Activated naive CD4-positive, alpha-beta T cell treated with anti-CD3 and anti-CD28 coated beads, Interleukin-2, amount 50 U/mL, for 72 hours (primary cell): ENCODE results near the gene MYH7. TPM values are rescaled to one million over a fixed set of nuclear protein-coding genes. Genes with fewer than 3 reads are reported as not detected.
"Not testable (repeated sequence)": the region's sequence is repeated elsewhere in the genome, so short reads cannot be mapped to it uniquely, and the experiment has no call there.

ENCODE experiments used
- ATAC-seq, 2 donors: fragments of 150-1000 bp; cut with Tn5 transposase; 2 replicates each; pipeline ENCODE4 v1.10.0; 2021; ENCODE audit warnings: mild to moderate bottlenecking in 2 of 2, moderate library complexity in 2 of 2
- DNase-seq, 2 donors: peaks; one replicate each; pipeline ENCODE4 v3.0.0; 2021 to 2022; ENCODE audit warnings: low spot score in 2 of 2
- H3K27ac Mint-ChIP-seq, 2 donors: one replicate each; pipeline ENCODE4 v1.8.0; 2022; ENCODE audit warnings: mild to moderate bottlenecking in 2 of 2, mixed read lengths in 2 of 2
- H3K36me3 Mint-ChIP-seq, 2 donors: one replicate each; pipeline ENCODE4 v1.8.0; 2022; ENCODE audit warnings: mixed read lengths in 2 of 2
- H3K9me3 Mint-ChIP-seq, 2 donors: one replicate each; pipeline ENCODE4 v1.8.0; 2022; ENCODE audit warnings: mixed read lengths in 2 of 2
- total RNA-seq, 2 donors: library from RNA; stranded (reverse); gene quantifications; one replicate each; pipeline ENCODE4 v1.2.3, GENCODE V29; 2022

MYH7 gene
- total RNA-seq, 2 donors from 2014 or later = not detected

- H3K9me3 Mint-ChIP-seq = no peaks in the 10 kb centered on the region
- H3K36me3 Mint-ChIP-seq = no peaks in the 10 kb centered on the region
- ATAC-seq (no peak), DNase-seq (no peak)
- H3K27ac Mint-ChIP-seq = no peak overlapping the region
Measured at GRCh38 chr14:23418021-23418420, 17.4 kb downstream of the MYH7 start.

- not testable (repeated sequence) for H3K9me3 Mint-ChIP-seq, DNase-seq, ATAC-seq, H3K27ac Mint-ChIP-seq, H3K36me3 Mint-ChIP-seq
Measured at GRCh38 chr14:23417269-23417668, 18.2 kb downstream of the MYH7 start.

DNA sequence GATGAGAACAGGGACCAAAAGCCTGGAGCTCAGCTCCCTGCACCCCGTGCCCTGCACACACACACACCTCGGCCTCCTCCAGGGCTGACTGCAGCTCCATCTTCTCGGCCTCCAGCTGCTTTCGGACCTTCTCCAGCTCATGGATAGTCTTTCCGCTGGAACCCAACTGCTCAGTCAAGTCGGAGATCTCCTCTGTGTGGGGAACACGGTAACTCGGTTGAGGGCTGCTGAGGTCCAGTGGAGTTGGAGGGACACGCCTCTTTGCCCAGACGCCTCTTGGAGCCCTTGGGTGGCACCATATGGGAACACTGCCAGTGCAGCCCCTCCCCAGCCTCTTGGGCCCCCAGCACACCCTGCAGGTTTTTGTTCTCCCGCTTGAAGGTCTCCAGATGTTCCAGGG lies 18.7 kb downstream of the MYH7 start:
- Mint-ChIP-seq H3K9me3 (no peaks in the 10 kb centered on the region), H3K27ac (no peak overlapping the region), H3K36me3 (no peaks in the 10 kb centered on the region)
- ATAC-seq (no peak), DNase-seq (no peak)

GRCh38 chr14:23415821-23416778 lies 19.4 kb downstream of the MYH7 start:
- DNase-seq (no peak), ATAC-seq (no peak)
- no peaks in the 10 kb centered on the region for H3K9me3 Mint-ChIP-seq
- H3K27ac Mint-ChIP-seq = no peak overlapping the region
- H3K36me3 Mint-ChIP-seq = no peaks in the 10 kb centered on the region

- Mint-ChIP-seq H3K36me3 (no peaks in the 10 kb centered on the region), H3K27ac (no peak overlapping the region), H3K9me3 (no peaks in the 10 kb centered on the region)
- ATAC-seq (no peak), DNase-seq (no peak)
Measured at GRCh38 chr14:23414906-23415820, 20.3 kb downstream of the MYH7 start.

- Mint-ChIP-seq H3K9me3 (no peaks in the 10 kb centered on the region), H3K36me3 (no peaks in the 10 kb centered on the region), H3K27ac (peak overlapping the region in 1 of 2 donors; percentile 16)
- ATAC-seq = no peak
- DNase-seq = no peak
Measured at GRCh38 chr14:23414254-23414653, 21.2 kb downstream of the MYH7 start.

- H3K27ac Mint-ChIP-seq = peak overlapping the region in 1 of 2 donors; percentile 16
- DNase-seq = no peak
- ATAC-seq = no peak
- no peaks in the 10 kb centered on the region for H3K36me3 Mint-ChIP-seq
- no peaks in the 10 kb centered on the region for H3K9me3 Mint-ChIP-seq
Measured at GRCh38 chr14:23413681-23414080, 21.8 kb downstream of the MYH7 start.

- DNase-seq (no peak), ATAC-seq (no peak)
- peak overlapping the region in 1 of 2 donors; percentile 3 for H3K27ac Mint-ChIP-seq
- no peaks in the 10 kb centered on the region for H3K36me3 Mint-ChIP-seq
- no peaks in the 10 kb centered on the region for H3K9me3 Mint-ChIP-seq
Measured at GRCh38 chr14:23411563-23412525, 23.6 kb downstream of the MYH7 start.

GRCh38 chr14:23409966-23410635 lies 25.4 kb downstream of the MYH7 start:
- Mint-ChIP-seq H3K36me3 (no peaks in the 10 kb centered on the region), H3K27ac (no peak overlapping the region), H3K9me3 (no peaks in the 10 kb centered on the region)
- no peak for DNase-seq
- ATAC-seq = no peak

DNA sequence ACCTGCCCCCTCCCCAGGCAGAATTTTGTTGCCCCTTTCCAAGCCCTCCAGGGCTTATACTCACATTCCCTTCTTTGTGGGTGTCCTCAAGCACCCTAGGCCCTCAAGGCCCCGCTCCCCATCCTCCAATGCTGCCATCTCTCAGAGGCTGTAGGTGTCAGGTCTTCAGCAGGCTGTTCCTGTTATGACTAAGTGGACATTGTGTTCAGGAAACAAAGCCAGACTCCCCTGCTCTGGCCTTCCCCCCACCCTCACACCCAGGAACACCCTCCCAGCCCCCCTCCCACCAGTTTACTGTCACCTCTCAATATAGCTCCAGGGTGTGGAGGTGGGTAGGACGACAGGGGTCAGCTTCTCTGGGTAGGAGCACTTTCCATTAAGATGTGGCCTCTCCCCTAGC lies 26.0 kb downstream of the MYH7 start:
- ATAC-seq (peak in 1 of 2 donors; percentile 59), DNase-seq (no peak)
- H3K36me3 Mint-ChIP-seq = no peaks in the 10 kb centered on the region
- H3K9me3 Mint-ChIP-seq = no peaks in the 10 kb centered on the region
- no peak overlapping the region for H3K27ac Mint-ChIP-seq

GRCh38 chr14:23408307-23408630 lies 27.2 kb downstream of the MYH7 start:
- Mint-ChIP-seq H3K9me3 (no peaks in the 10 kb centered on the region), H3K36me3 (no peaks in the 10 kb centered on the region), H3K27ac (no peak overlapping the region)
- ATAC-seq (no peak), DNase-seq (no peak)

DNA sequence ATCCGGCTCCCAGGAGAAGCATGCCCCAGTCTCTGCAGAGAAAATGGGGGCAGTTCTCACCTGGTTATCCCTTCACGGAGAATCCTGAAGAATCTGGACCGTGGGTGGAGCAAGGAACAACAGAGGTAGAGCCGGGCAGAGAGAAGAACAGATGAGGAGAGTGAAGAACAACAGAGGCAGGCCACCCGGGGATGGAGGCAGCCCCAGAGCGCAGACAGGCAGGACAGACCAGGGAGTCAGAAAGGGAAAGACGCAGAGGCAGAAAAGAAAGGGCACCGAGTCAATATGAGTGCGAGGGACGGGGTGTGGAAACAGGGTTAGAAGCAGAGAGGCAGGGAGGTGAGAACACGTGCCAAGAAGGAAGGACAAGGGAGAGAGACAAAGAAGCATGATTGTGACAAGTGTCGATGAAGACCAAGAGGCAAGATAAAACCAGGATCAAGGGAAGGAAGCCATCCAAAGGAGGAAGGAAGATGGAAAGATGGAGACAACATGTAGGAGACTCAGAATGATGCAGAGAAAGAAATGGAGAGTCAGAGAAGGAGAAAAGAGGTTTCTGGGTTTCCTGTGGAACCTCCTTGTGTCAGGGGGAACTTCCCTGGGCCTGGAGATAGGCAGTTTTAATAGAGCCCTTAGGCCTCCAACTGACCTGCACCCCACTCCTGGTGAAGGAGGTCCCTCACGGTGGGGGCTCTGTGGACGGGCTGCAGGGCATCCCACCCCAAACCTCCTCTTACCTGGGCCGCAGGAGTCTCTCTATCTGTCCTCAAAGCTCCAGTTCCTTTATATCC lies 27.7 kb downstream of the MYH7 start, which contains the start of gene MYH6:
TSS of gene MYH6 (minus strand) at position 758 of the 791 bp plus-strand sequence. CDS start 1,050 bp downstream, outside the sequence.
- no peaks in the 10 kb centered on the region for H3K36me3 Mint-ChIP-seq
- no peak for ATAC-seq
- H3K9me3 Mint-ChIP-seq = no peaks in the 10 kb centered on the region
- peak within 1 kb of the TSS in 1 of 2 donors; percentile 4 for H3K27ac Mint-ChIP-seq
- no peak for DNase-seq

GRCh38 chr14:23406725-23407355 lies 28.6 kb downstream of the MYH7 start:
- no peak overlapping the region for H3K27ac Mint-ChIP-seq
- ATAC-seq (no peak), DNase-seq (no peak)
- H3K9me3 Mint-ChIP-seq = no peaks in the 10 kb centered on the region
- no peaks in the 10 kb centered on the region for H3K36me3 Mint-ChIP-seq

GRCh38 chr14:23406244-23406643 lies 29.2 kb downstream of the MYH7 start:
- H3K9me3 Mint-ChIP-seq = no peaks in the 10 kb centered on the region
- no peak overlapping the region for H3K27ac Mint-ChIP-seq
- no peaks in the 10 kb centered on the region for H3K36me3 Mint-ChIP-seq
- no peak for DNase-seq
- no peak for ATAC-seq
